ENCODE results near the gene LHFPL3. TPM values are rescaled to one million over a fixed set of nuclear protein-coding genes. Genes with fewer than 3 reads are reported as not detected.

Gene LHFPL3
- total RNA-seq, 2 donors from 2014 or later, result not detected

- H3K4me3 Mint-ChIP-seq, result no peak overlapping the region
- H3K9me3 Mint-ChIP-seq, result no peaks in the 10 kb centered on the region
- ATAC-seq (replicated peaks in 1 of 2) (no peak), DNase-seq (no peak)
- H3K27ac Mint-ChIP-seq, result no peak overlapping the region
- H3K36me3 Mint-ChIP-seq (ENCODE audit: insufficient read depth in 2 of 2), result no peaks in the 10 kb centered on the region
- no peaks in the 10 kb centered on the region for H3K4me1 Mint-ChIP-seq (ENCODE audit: low read depth)
- no peaks in the 10 kb centered on the region for H3K27me3 Mint-ChIP-seq (ENCODE audit: low read depth)
These were observed 122.5 kb downstream of the LHFPL3 start for GRCh38 chr7:104450861-104451260.

- no peaks in the 10 kb centered on the region for H3K27me3 Mint-ChIP-seq (ENCODE audit: low read depth)
These were observed 124.8 kb downstream of the LHFPL3 start for GRCh38 chr7:104453190-104453589.

DNA sequence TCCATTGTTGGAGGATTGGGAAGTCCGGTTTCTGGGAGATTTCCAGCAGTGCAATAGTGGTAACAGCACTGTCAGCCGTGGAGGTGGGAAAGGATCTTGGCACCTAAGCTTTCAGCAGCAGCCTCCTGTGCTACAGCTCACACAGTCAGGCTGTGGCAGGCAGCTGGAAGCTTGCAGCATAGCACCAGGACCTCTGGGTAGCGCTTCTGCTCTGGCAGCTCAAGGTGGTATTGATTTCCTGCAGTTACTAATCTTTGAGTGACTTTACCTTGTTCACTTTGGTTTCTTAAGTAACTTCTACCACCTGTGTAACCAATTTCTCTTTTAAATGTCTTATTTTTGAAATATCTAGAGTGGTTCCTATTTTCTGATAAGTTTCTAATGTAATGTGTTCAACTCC lies 130.5 kb downstream of the LHFPL3 start:
- peaks cover 4 to 6% of the 10 kb centered on the region in 2 donors for H3K9me3 Mint-ChIP-seq

More at GRCh38 chr7:104453190-104453589, 124.8 kb downstream of the LHFPL3 start:
- H3K27ac Mint-ChIP-seq, result no peak overlapping the region
- ATAC-seq (replicated peaks in 1 of 2) (no peak), DNase-seq (no peak)
- H3K4me1 Mint-ChIP-seq (ENCODE audit: low read depth), result no peaks in the 10 kb centered on the region
- H3K9me3 Mint-ChIP-seq, result peaks cover 0 to 1% of the 10 kb centered on the region in 2 donors
- no peak overlapping the region for H3K4me3 Mint-ChIP-seq
- H3K36me3 Mint-ChIP-seq (ENCODE audit: insufficient read depth in 2 of 2), result no peaks in the 10 kb centered on the region

GRCh38 chr7:104469166-104469820 lies 140.9 kb downstream of the LHFPL3 start:
- no peak overlapping the region for H3K4me3 Mint-ChIP-seq
- H3K27me3 Mint-ChIP-seq (ENCODE audit: low read depth), result peaks cover 6% of the 10 kb centered on the region
- H3K4me1 Mint-ChIP-seq (ENCODE audit: low read depth), result no peaks in the 10 kb centered on the region
- peaks cover 1% of the 10 kb centered on the region in 2 donors for H3K36me3 Mint-ChIP-seq (ENCODE audit: insufficient read depth in 2 of 2)
- DNase-seq, result no peak
- peaks cover 3 to 6% of the 10 kb centered on the region in 2 donors for H3K9me3 Mint-ChIP-seq
- H3K27ac Mint-ChIP-seq, result no peak overlapping the region
- no peak for ATAC-seq (replicated peaks in 1 of 2)

More for the DNA sequence above, 130.5 kb downstream of the LHFPL3 start:
- Mint-ChIP-seq H3K27ac (no peak overlapping the region), H3K4me3 (no peak overlapping the region), H3K4me1 (ENCODE audit: low read depth) (no peaks in the 10 kb centered on the region), H3K27me3 (ENCODE audit: low read depth) (no peaks in the 10 kb centered on the region), H3K36me3 (ENCODE audit: insufficient read depth in 2 of 2) (no peaks in the 10 kb centered on the region)
- ATAC-seq (replicated peaks in 1 of 2) (no peak), DNase-seq (no peak)

- H3K4me1 Mint-ChIP-seq (ENCODE audit: low read depth), result no peaks in the 10 kb centered on the region
- no peak overlapping the region for H3K27ac Mint-ChIP-seq
These were observed 152.1 kb downstream of the LHFPL3 start for GRCh38 chr7:104480529-104480928.

GRCh38 chr7:104482362-104483037 lies 154.1 kb downstream of the LHFPL3 start:
- peaks cover 12% of the 10 kb centered on the region for H3K27me3 Mint-ChIP-seq (ENCODE audit: low read depth)
- no peaks in the 10 kb centered on the region for H3K4me1 Mint-ChIP-seq (ENCODE audit: low read depth)
- H3K27ac Mint-ChIP-seq, result no peak overlapping the region
- H3K9me3 Mint-ChIP-seq, result no peaks in the 10 kb centered on the region
- DNase-seq, result no peak
- no peak for ATAC-seq (replicated peaks in 1 of 2)
- no peak overlapping the region for H3K4me3 Mint-ChIP-seq
- H3K36me3 Mint-ChIP-seq (ENCODE audit: insufficient read depth in 2 of 2), result no peaks in the 10 kb centered on the region

More at GRCh38 chr7:104480529-104480928, 152.1 kb downstream of the LHFPL3 start:
- H3K9me3 Mint-ChIP-seq, result no peaks in the 10 kb centered on the region
- peaks cover 7% of the 10 kb centered on the region for H3K27me3 Mint-ChIP-seq (ENCODE audit: low read depth)
- DNase-seq (no peak), ATAC-seq (replicated peaks in 1 of 2) (no peak)
- no peaks in the 10 kb centered on the region for H3K36me3 Mint-ChIP-seq (ENCODE audit: insufficient read depth in 2 of 2)
- no peak overlapping the region for H3K4me3 Mint-ChIP-seq

DNA sequence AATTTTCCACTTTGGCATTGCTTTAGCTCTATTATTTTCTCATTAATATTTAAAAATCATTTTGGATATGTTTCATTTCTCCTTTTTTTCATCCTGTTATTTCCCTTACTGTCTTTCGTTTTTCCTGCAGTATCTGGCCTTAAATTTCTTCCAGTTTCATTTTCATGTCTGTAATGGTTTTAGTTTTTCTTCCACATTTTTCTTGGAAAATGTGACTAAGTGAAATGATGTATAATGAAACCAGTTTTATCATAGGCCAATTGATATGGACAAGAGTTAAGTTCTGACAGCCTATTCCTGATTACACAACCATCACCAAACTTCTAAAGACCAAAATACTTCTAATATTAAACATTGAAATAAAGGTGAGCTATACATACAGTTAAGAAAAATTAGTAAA lies 158.5 kb downstream of the LHFPL3 start:
- no peak for ATAC-seq (replicated peaks in 1 of 2)
- DNase-seq, result no peak
- Mint-ChIP-seq H3K4me3 (no peak overlapping the region), H3K36me3 (ENCODE audit: insufficient read depth in 2 of 2) (no peaks in the 10 kb centered on the region), H3K4me1 (ENCODE audit: low read depth) (no peaks in the 10 kb centered on the region), H3K27ac (no peak overlapping the region), H3K27me3 (ENCODE audit: low read depth) (peaks cover 6% of the 10 kb centered on the region), H3K9me3 (no peaks in the 10 kb centered on the region)

- no peaks in the 10 kb centered on the region for H3K9me3 Mint-ChIP-seq
- peaks cover 6% of the 10 kb centered on the region for H3K27me3 Mint-ChIP-seq (ENCODE audit: low read depth)
- ATAC-seq (replicated peaks in 1 of 2) (no peak), DNase-seq (no peak)
- no peaks in the 10 kb centered on the region for H3K4me1 Mint-ChIP-seq (ENCODE audit: low read depth)
- H3K36me3 Mint-ChIP-seq (ENCODE audit: insufficient read depth in 2 of 2), result no peaks in the 10 kb centered on the region
- no peak overlapping the region for H3K4me3 Mint-ChIP-seq
- no peak overlapping the region for H3K27ac Mint-ChIP-seq
These were observed 159.2 kb downstream of the LHFPL3 start for GRCh38 chr7:104487642-104488041.

DNA sequence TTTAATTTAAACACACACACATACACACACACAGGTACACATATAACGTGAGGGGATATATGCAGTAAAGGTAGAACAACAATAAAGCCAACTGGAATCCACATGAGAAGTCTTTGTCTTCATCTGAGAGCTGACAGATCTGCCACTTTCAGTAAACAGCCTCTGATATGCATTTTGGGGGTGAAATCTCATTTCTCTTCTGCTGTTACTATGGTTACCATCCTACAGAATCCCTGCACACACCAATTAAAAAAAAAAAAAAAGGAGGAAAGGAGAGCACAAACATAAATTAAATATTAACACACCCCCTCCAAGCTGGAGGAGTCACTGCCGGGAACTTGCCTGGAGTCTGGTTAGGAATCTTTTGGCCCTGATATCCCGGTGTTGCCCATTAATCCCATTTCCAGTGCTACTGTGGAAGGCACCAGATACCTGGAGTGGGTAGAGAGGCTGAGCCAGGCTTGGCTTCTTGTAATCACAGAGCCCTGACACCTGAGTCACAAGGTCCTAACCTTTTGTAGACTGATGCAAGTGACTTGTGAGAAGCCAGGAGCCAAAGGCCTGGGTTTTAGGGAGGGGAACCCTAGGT lies 169.1 kb downstream of the LHFPL3 start:
- no peaks in the 10 kb centered on the region for H3K36me3 Mint-ChIP-seq (ENCODE audit: insufficient read depth in 2 of 2)
- no peaks in the 10 kb centered on the region for H3K9me3 Mint-ChIP-seq
- no peak overlapping the region for H3K4me3 Mint-ChIP-seq
- DNase-seq (no peak), ATAC-seq (replicated peaks in 1 of 2) (no peak)
- no peaks in the 10 kb centered on the region for H3K4me1 Mint-ChIP-seq (ENCODE audit: low read depth)
- H3K27ac Mint-ChIP-seq, result no peak overlapping the region
- H3K27me3 Mint-ChIP-seq (ENCODE audit: low read depth), result peaks cover 7% of the 10 kb centered on the region

DNA sequence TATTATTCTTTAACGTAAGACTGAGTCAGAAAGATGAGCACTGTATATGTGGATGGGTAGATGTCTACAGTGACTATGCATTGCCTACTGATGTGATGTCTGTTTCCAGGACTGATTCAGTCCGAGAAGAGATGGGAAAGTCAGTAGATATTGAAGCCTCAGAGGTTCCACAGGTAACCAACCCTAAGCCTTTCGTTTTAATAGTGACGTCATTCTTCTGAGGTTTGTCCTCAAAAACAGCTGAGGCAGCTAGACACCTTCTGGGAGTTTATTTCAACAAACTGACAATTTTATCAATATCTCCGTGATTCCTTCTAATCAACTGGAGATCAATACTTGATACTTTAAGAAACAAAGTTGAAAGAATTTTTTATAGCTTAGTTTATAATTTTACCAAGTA lies 171.6 kb downstream of the LHFPL3 start:
- Mint-ChIP-seq H3K36me3 (ENCODE audit: insufficient read depth in 2 of 2) (no peaks in the 10 kb centered on the region), H3K4me3 (no peak overlapping the region), H3K4me1 (ENCODE audit: low read depth) (no peaks in the 10 kb centered on the region), H3K27ac (no peak overlapping the region), H3K9me3 (no peaks in the 10 kb centered on the region), H3K27me3 (ENCODE audit: low read depth) (peaks cover 7% of the 10 kb centered on the region)
- ATAC-seq (replicated peaks in 1 of 2) (no peak), DNase-seq (no peak)

GRCh38 chr7:104509874-104510273 lies 181.5 kb downstream of the LHFPL3 start:
- no peak for DNase-seq
- Mint-ChIP-seq H3K27me3 (ENCODE audit: low read depth) (no peaks in the 10 kb centered on the region), H3K4me1 (ENCODE audit: low read depth) (no peaks in the 10 kb centered on the region), H3K9me3 (no peaks in the 10 kb centered on the region), H3K36me3 (ENCODE audit: insufficient read depth in 2 of 2) (no peaks in the 10 kb centered on the region), H3K4me3 (no peak overlapping the region), H3K27ac (no peak overlapping the region)
- ATAC-seq (replicated peaks in 1 of 2), result no peak

DNA sequence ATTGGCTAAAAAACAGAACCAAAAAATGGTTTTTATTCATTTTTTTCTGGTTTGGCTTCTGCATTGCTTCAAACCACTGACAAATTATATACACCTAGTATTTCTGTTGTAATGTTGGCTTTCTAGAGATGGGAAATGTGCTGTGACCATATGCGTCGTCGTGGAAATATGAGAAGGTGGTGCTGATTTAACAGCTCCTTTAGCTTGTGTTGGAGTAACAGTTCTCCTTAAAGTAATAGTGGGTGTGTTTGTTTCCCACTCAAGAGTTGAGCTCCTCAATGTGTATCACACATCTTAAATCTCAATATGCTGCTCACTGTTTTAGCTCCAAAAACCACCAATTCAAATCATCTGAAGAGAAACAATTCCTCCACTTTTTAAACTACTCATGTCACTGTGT lies 196.4 kb downstream of the LHFPL3 start:
- Mint-ChIP-seq H3K4me1 (ENCODE audit: low read depth) (no peaks in the 10 kb centered on the region), H3K36me3 (ENCODE audit: insufficient read depth in 2 of 2) (no peaks in the 10 kb centered on the region), H3K27me3 (ENCODE audit: low read depth) (no peaks in the 10 kb centered on the region), H3K27ac (no peak overlapping the region), H3K9me3 (peaks cover 0 to 4% of the 10 kb centered on the region in 2 donors), H3K4me3 (no peak overlapping the region)
- no peak for ATAC-seq (replicated peaks in 1 of 2)
- DNase-seq, result no peak

DNA sequence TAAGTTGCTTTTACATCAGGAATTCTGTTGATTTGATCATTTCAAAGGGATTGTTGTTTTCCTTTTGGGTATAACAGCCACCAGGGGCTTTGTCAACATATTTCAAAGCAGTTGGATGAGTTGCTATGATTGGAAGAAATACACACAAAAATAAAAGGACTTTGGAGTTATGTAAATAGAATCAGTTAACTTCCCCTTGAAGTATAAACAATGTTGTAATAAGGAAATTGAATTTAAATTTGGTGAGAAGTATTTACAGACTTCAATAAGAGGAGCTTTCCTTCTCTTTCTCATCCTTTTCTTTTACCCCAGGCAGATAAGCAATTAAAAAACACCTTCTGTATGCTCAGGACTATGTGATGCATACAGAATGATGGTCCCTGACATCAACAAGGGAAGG lies 199.7 kb downstream of the LHFPL3 start:
- Mint-ChIP-seq H3K27me3 (ENCODE audit: low read depth) (no peaks in the 10 kb centered on the region), H3K9me3 (peaks cover 0 to 4% of the 10 kb centered on the region in 2 donors), H3K4me3 (no peak overlapping the region), H3K36me3 (ENCODE audit: insufficient read depth in 2 of 2) (no peaks in the 10 kb centered on the region), H3K27ac (no peak overlapping the region), H3K4me1 (ENCODE audit: low read depth) (no peaks in the 10 kb centered on the region)
- ATAC-seq (replicated peaks in 1 of 2) (no peak), DNase-seq (no peak)
